Measurements from ENCODE around the gene ITIH4.
"Not testable (repeated sequence)": the region's sequence is repeated elsewhere in the genome, so short reads cannot be mapped to it uniquely, and the experiment has no call there.

The ITIH4 gene

GRCh38 chr3:52777127-52777958 is 53.1 kb downstream of the ITIH4 start, which contains the start of gene ITIH1:
ITIH1 (plus strand) TSS chr3:52777599; CDS start chr3:52777616, 17 bp downstream.
- H3K4me3 ChIP-seq (replicated peaks in 1 of 2; ENCODE audit: low read depth in 2 of 2, low read length in 2 of 2), result no peak within 1 kb of the TSS
- TF ChIP-seq, protein P1, sequence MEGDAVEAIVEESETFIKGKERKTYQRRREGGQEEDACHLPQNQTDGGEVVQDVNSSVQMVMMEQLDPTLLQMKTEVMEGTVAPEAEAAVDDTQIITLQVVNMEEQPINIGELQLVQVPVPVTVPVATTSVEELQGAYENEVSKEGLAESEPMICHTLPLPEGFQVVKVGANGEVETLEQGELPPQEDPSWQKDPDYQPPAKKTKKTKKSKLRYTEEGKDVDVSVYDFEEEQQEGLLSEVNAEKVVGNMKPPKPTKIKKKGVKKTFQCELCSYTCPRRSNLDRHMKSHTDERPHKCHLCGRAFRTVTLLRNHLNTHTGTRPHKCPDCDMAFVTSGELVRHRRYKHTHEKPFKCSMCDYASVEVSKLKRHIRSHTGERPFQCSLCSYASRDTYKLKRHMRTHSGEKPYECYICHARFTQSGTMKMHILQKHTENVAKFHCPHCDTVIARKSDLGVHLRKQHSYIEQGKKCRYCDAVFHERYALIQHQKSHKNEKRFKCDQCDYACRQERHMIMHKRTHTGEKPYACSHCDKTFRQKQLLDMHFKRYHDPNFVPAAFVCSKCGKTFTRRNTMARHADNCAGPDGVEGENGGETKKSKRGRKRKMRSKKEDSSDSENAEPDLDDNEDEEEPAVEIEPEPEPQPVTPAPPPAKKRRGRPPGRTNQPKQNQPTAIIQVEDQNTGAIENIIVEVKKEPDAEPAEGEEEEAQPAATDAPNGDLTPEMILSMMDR (IDR thresholded peaks at IDR 0.05; ENCODE audit: low read depth, low read length), result no peak
- DNase-seq (ENCODE audit: low read depth in 2 of 2), result no peak

DNA sequence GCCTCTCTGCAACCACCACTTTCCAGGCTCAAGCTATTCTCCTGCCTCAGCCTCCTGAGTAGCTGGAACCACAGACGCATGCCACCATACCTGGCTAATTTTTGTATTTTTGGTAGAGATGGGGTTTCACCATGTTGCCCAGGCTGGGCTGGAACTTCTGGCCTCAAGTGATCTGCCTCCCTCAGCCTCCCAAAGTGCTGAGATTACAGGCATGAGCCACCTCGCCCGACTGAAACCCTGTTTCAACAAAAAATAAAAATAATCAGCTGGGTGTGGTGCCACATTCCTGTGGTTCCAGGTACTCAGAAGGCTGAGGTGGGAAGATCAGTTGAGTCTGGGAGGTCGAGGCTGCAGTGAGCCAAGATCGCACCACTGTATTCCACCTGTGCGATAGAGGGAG is 54.0 kb downstream of the ITIH4 start:
- H3K4me3 ChIP-seq (replicated peaks in 1 of 2; ENCODE audit: low read depth in 2 of 2, low read length in 2 of 2); DNase-seq (ENCODE audit: low read depth in 2 of 2): not testable (repeated sequence)

DNA sequence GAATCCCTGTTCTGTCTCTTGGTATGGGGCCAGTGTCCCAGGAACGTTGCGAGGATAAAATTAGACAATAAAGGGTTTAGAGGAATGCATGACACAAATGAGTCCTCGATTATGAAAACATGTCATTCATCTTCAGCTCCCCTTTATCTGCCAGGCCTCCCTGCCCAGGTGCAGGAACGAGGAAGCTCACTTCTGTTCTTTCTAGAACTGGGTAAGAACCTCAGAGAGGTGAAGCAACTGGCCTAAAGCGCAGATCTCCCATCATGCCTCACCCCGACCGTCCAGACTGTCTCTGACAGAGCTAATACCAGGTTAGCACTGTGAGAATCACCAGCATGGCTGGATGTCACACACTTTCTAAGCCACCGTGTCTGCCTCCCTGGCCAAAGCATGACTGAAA is 54.6 kb downstream of the ITIH4 start:
- no peak overlapping the region for H3K4me3 ChIP-seq (replicated peaks in 1 of 2; ENCODE audit: low read depth in 2 of 2, low read length in 2 of 2)
- no peak for DNase-seq (ENCODE audit: low read depth in 2 of 2)
- TF ChIP-seq, protein P1 (IDR thresholded peaks at IDR 0.05; ENCODE audit: low read depth, low read length), result no peak

DNA sequence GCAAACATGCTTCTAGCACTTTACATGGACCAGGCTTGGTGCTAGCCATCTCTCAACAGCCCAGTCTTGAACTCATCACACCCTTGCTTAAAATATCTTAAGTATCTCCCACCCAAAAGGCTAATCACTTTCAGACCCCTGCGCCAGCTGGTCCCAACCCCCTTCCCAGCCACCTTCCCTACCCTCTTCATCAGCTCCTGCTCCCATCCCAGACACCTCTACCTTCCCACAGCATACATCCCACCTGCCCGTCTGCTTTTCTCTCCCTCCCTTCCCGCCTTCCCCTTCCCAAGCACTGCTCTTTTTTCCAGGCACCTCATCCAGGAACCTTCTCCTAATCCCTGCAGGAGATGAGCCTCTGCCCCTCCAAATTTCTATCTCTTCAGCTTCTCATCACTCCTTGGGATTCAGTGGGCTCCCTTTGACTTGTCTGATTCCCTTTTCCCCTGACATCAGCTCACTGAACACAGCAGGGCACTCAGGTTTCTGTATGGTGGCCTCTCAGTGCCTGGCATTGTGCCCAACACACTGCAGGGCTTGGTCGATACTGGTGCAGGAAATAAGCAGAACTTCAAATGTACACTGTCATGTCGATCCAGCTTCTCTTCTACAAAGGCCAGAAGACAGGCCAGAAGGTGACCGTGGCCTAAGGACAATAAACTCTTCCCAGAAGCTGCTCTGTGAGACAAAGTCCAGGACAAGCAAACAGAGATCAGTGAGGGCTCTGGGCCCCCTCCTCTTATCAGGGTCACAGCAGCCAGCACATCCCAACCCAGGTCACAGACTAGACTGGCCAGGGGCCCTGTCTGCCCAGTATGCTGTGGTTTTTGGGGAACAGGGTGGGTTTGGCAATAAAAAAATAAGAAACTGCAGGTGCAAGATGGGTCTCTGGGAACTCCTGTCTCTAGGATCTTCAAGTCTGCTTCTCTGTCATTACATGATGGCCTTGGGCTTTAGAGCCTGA is 55.3 kb downstream of the ITIH4 start:
- DNase-seq (ENCODE audit: low read depth in 2 of 2), result no peak
- no peak overlapping the region for H3K4me3 ChIP-seq (replicated peaks in 1 of 2; ENCODE audit: low read depth in 2 of 2, low read length in 2 of 2)
- TF ChIP-seq, protein P1 (IDR thresholded peaks at IDR 0.05; ENCODE audit: low read depth, low read length), result no peak

GRCh38 chr3:52774066-52774713 is 56.3 kb downstream of the ITIH4 start:
- DNase-seq (ENCODE audit: low read depth in 2 of 2), result no peak
- TF ChIP-seq, protein P1 (IDR thresholded peaks at IDR 0.05; ENCODE audit: low read depth, low read length), result no peak
- no peak overlapping the region for H3K4me3 ChIP-seq (replicated peaks in 1 of 2; ENCODE audit: low read depth in 2 of 2, low read length in 2 of 2)

GRCh38 chr3:52773361-52774065 is 57.0 kb downstream of the ITIH4 start:
- no peak for DNase-seq (ENCODE audit: low read depth in 2 of 2)
- no peak overlapping the region for H3K4me3 ChIP-seq (replicated peaks in 1 of 2; ENCODE audit: low read depth in 2 of 2, low read length in 2 of 2)
- TF ChIP-seq, protein P1 (IDR thresholded peaks at IDR 0.05; ENCODE audit: low read depth, low read length), result no peak

All from cardiac fibroblast (primary cell).